Esophagus (tissue), 2 donors: ENCODE measurements around the gene TPPP2. TPM values are rescaled to one million over a fixed set of nuclear protein-coding genes. Genes with fewer than 3 reads are reported as not detected.

Experiments used
- H3K27ac ChIP-seq, 2 donors: one replicate each; pipeline ENCODE4 v1.5.1; 2013; ENCODE audit warnings: low read depth in 2 of 2, mild to moderate bottlenecking in 2 of 2, inconsistent platforms in 1 of 2, low read length in 1 of 2, moderate library complexity in 1 of 2
- H3K27me3 ChIP-seq, 2 donors: one replicate each; pipeline ENCODE4 v1.6.1; 2013; ENCODE audit warnings: low read length in 2 of 2, control low read depth in 1 of 2, mild to moderate bottlenecking in 1 of 2; ENCODE audit not compliant: insufficient read depth in 2 of 2, control insufficient read depth in 1 of 2
- H3K36me3 ChIP-seq, 2 donors: one replicate each; pipeline ENCODE4 v1.6.1; 2013; ENCODE audit warnings: low read length in 1 of 2; ENCODE audit not compliant: control insufficient read depth in 2 of 2, insufficient read depth in 2 of 2
- H3K4me1 ChIP-seq, 2 donors: one replicate each; pipeline ENCODE4 v1.6.1; 2013; ENCODE audit warnings: low read length in 1 of 2; ENCODE audit not compliant: control insufficient read depth in 2 of 2, insufficient read depth in 2 of 2
- H3K4me3 ChIP-seq, 2 donors: one replicate each; pipeline ENCODE4 v1.5.1; 2013; ENCODE audit warnings: low read length in 2 of 2, mild to moderate bottlenecking in 2 of 2, low read depth in 1 of 2, moderate library complexity in 1 of 2
- H3K9me3 ChIP-seq, 2 donors: one replicate each; pipeline ENCODE4 v1.6.1; 2013; ENCODE audit warnings: mild to moderate bottlenecking in 2 of 2, low read depth in 1 of 2, low read length in 1 of 2, moderate library complexity in 1 of 2; ENCODE audit not compliant: control insufficient read depth in 2 of 2, insufficient read depth in 1 of 2
- WGBS, 2 donors: extraction: QIAGEN DNeasy Blood & Tissue Kit; methylation state at CpG; one replicate each; pipeline ENCODE4 v1.1.7; 2013; 5-methylcytosine and 5-hydroxymethylcytosine counted together
- polyA plus RNA-seq, 2 donors: library from polyadenylated mRNA; stranded (reverse); fragments of 200-250 nt; gene quantifications; one replicate each; pipeline ENCODE4 v1.2.3, GENCODE V29; 2013
- donor health status: healthy with polysubstance abuse.
- donor health status: Bipolar disorder and iron deficiency.

TPPP2 gene
- polyA plus RNA-seq, 2 donors, result 0.14 TPM; not detected in 1

DNA sequence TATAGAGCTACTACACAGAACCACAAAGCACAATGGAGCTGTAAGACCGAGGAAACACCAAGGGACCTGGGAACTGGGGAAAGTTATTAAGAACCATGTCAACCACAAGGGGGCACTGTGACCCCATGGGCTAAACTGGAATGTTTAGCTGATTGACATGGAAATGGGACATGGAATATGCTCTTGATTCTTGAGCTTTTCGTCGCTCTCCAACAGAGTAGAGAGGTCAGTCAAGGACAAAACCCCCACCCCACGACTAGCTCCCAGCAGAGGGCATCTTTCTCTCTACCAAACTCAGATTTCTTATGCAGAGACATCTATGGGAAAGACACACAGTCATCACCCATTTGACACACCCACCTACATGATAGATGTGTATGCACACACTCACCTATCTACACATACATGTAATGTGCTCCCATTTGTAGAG is 15.2 kb upstream of the TPPP2 start:
- Histone ChIP-seq H3K4me1 (peaks cover 0 to 2% of the 10 kb centered on the region in 2 donors), H3K9me3 (no peaks in the 10 kb centered on the region), H3K27me3 (no peaks in the 10 kb centered on the region), H3K36me3 (peaks cover 9 to 22% of the 10 kb centered on the region in 2 donors), H3K27ac (no peak overlapping the region), H3K4me3 (no peak overlapping the region)
- WGBS, 2 donors, result 0 to 1% methylated on average over 4 of the region's 4 CpGs

GRCh38 chr14:21015312-21015711 is 14.7 kb upstream of the TPPP2 start:
- Histone ChIP-seq H3K4me1 (peaks cover 0 to 2% of the 10 kb centered on the region in 2 donors), H3K27ac (no peak overlapping the region), H3K27me3 (no peaks in the 10 kb centered on the region), H3K36me3 (peaks cover 9 to 23% of the 10 kb centered on the region in 2 donors), H3K4me3 (no peak overlapping the region), H3K9me3 (no peaks in the 10 kb centered on the region)
- 74 to 80% methylated on average over 6 of the region's 6 CpGs for WGBS, 2 donors

GRCh38 chr14:21016413-21017190 is 13.4 kb upstream of the TPPP2 start:
- Histone ChIP-seq H3K27me3 (no peaks in the 10 kb centered on the region), H3K4me1 (peaks cover 0 to 2% of the 10 kb centered on the region in 2 donors), H3K36me3 (peaks cover 13 to 28% of the 10 kb centered on the region in 2 donors), H3K9me3 (no peaks in the 10 kb centered on the region), H3K27ac (no peak overlapping the region), H3K4me3 (no peak overlapping the region)
- WGBS, 2 donors, result 66 to 70% methylated on average over 9 of the region's 9 CpGs

GRCh38 chr14:21017528-21018245 is 12.3 kb upstream of the TPPP2 start:
- 75 to 77% methylated on average over 28 of the region's 28 CpGs for WGBS, 2 donors
- H3K9me3 ChIP-seq, result no peaks in the 10 kb centered on the region
- H3K4me3 ChIP-seq, result peak overlapping the region in 1 of 2 donors; percentile 19
- no peaks in the 10 kb centered on the region for H3K27me3 ChIP-seq
- no peak overlapping the region for H3K27ac ChIP-seq
- H3K4me1 ChIP-seq, result peaks cover 0 to 2% of the 10 kb centered on the region in 2 donors
- peaks cover 13 to 32% of the 10 kb centered on the region in 2 donors for H3K36me3 ChIP-seq

- 76 to 83% methylated on average over 7 of the region's 7 CpGs for WGBS, 2 donors
- peaks cover 13 to 32% of the 10 kb centered on the region in 2 donors for H3K36me3 ChIP-seq
- H3K4me1 ChIP-seq, result peaks cover 0 to 2% of the 10 kb centered on the region in 2 donors
- H3K27ac ChIP-seq, result no peak overlapping the region
- H3K27me3 ChIP-seq, result no peaks in the 10 kb centered on the region
- H3K4me3 ChIP-seq, result peak overlapping the region in 1 of 2 donors; percentile 19
- no peaks in the 10 kb centered on the region for H3K9me3 ChIP-seq
These were observed 11.7 kb upstream of the TPPP2 start for GRCh38 chr14:21018286-21018685.

GRCh38 chr14:21018781-21019180 is 11.2 kb upstream of the TPPP2 start:
- 91 to 95% methylated on average over 3 of the region's 3 CpGs for WGBS, 2 donors
- peaks cover 0 to 3% of the 10 kb centered on the region in 2 donors for H3K4me1 ChIP-seq
- no peaks in the 10 kb centered on the region for H3K9me3 ChIP-seq
- H3K4me3 ChIP-seq, result no peak overlapping the region
- no peak overlapping the region for H3K27ac ChIP-seq
- peaks cover 13 to 32% of the 10 kb centered on the region in 2 donors for H3K36me3 ChIP-seq
- no peaks in the 10 kb centered on the region for H3K27me3 ChIP-seq

DNA sequence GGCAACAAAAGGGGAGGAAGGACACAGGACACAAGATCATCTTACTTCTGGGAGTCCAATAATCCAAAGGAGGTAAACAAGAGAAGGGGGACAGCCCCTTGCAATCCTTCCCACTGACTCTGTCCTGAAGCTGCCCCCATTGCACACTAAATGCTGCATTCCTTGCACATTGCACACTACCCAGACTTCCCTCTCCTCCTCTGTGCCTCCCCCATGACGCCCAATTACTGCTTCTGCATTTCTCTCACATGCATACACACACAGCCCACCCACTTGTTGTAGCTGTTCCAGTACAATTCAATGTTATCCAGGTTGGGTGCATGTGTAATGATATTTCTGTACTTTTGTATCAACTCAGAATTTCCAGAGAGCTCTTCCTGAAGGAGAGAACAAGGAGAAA is 10.7 kb upstream of the TPPP2 start:
- H3K36me3 ChIP-seq, result peaks cover 13 to 32% of the 10 kb centered on the region in 2 donors
- peaks cover 0 to 8% of the 10 kb centered on the region in 2 donors for H3K4me1 ChIP-seq
- no peaks in the 10 kb centered on the region for H3K9me3 ChIP-seq
- H3K4me3 ChIP-seq, result no peak overlapping the region
- H3K27ac ChIP-seq, result no peak overlapping the region
- H3K27me3 ChIP-seq, result no peaks in the 10 kb centered on the region
- 84 to 85% methylated on average over 1 of the region's 1 CpG for WGBS, 2 donors

DNA sequence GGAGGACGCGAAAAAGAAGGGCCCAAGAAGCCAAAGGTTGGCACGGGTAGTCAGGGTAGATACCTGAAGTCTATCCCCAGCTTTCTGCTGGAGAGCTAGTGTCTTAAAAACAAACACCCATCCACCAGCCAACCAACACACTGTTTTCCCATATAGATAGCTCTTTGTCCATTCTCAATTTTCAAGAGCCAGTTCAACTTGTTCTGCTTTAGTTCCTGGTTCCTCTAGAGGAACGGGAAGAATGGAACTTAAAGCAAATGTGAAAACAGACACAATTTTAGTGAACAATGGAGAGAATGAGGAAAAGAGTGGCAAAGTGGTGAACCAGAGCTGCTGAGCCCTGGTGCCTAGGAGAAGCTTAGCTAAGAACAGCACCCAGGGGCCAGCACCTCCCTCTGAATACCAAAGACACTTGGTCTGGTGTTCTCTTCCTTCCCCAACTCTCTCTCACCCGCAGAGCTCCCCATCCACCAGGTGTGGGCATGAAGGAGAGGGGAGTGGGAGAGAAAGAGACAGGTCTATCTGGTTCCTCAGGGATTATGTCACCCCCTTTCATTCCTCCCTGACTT is 9.0 kb upstream of the TPPP2 start:
- peak overlapping the region; percentile 73 to 81 for H3K27ac ChIP-seq
- peak overlapping the region; percentile 10 to 15 for H3K4me3 ChIP-seq
- 83 to 86% methylated on average over 5 of the region's 5 CpGs for WGBS, 2 donors

DNA sequence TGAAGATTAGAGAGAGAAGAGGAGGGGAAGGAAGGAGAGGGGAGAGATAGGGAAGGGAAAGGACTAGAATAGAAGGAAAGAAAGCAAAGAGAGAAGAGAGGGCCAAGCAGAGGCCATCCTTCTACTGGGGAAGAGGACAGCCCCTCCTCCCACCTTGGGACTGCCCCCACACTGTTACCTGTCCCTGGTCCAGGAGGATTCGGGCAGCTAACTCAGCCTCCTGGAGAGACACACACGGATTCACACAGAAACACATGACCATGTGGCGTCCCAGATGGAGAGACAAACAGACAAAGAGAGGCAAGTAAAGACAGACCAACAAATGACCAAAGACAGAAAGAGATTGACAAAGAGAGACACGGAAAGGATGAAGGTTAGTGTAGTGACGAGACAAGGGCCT is 7.3 kb upstream of the TPPP2 start:
- H3K4me1 ChIP-seq, result peaks cover 0 to 10% of the 10 kb centered on the region in 2 donors
- WGBS, 2 donors, result 83 to 84% methylated on average over 5 of the region's 5 CpGs
- peak overlapping the region; percentile 20 to 61 for H3K4me3 ChIP-seq
- peak overlapping the region in 1 of 2 donors; percentile 51 for H3K27ac ChIP-seq
- no peaks in the 10 kb centered on the region for H3K9me3 ChIP-seq
- H3K27me3 ChIP-seq, result no peaks in the 10 kb centered on the region
- peaks cover 13 to 27% of the 10 kb centered on the region in 2 donors for H3K36me3 ChIP-seq

More for the DNA sequence above, 9.0 kb upstream of the TPPP2 start:
- Histone ChIP-seq H3K27me3 (no peaks in the 10 kb centered on the region), H3K36me3 (peaks cover 13 to 32% of the 10 kb centered on the region in 2 donors), H3K9me3 (no peaks in the 10 kb centered on the region), H3K4me1 (peaks cover 0 to 10% of the 10 kb centered on the region in 2 donors)
